GM18505 (cell line): ENCODE data around the gene BCL7A.

Source experiments
- ATAC-seq: cut with Tn5 transposase; IDR thresholded peaks from one replicate; pipeline ENCODE4 v1.9.1; 2021; ENCODE audit not compliant: unreplicated experiment
- POLR2A ChIP-seq: IDR thresholded peaks from 4 replicates; pipeline ENCODE4 v1.6.1; 2011; ENCODE audit warnings: borderline replicate concordance; ENCODE audit not compliant: insufficient read depth, insufficient read length; ENCODE audit errors: extremely low read depth

The BCL7A gene

DNA sequence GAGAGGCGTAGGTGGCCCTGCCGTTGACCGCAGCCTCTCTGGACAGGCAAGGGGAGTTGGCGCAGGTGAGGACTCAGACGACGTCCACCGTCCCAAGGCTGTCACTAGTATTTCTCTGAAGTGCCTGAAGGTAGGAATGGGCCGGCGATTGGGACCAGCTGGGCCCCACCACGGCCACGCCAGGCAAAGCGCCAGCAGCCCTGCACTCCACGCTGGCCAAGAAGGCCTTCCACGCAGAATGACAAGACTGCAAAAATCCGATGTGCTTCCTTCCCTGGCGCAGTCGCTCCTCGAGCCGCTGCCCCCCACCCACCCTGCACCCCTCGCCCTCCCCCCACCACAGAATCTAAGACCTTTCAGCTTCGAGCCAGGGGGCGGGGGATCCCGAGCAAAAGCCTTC lies 39.6 kb downstream of the BCL7A start:
- TF ChIP-seq POLR2A: no peak
- no peak for ATAC-seq

DNA sequence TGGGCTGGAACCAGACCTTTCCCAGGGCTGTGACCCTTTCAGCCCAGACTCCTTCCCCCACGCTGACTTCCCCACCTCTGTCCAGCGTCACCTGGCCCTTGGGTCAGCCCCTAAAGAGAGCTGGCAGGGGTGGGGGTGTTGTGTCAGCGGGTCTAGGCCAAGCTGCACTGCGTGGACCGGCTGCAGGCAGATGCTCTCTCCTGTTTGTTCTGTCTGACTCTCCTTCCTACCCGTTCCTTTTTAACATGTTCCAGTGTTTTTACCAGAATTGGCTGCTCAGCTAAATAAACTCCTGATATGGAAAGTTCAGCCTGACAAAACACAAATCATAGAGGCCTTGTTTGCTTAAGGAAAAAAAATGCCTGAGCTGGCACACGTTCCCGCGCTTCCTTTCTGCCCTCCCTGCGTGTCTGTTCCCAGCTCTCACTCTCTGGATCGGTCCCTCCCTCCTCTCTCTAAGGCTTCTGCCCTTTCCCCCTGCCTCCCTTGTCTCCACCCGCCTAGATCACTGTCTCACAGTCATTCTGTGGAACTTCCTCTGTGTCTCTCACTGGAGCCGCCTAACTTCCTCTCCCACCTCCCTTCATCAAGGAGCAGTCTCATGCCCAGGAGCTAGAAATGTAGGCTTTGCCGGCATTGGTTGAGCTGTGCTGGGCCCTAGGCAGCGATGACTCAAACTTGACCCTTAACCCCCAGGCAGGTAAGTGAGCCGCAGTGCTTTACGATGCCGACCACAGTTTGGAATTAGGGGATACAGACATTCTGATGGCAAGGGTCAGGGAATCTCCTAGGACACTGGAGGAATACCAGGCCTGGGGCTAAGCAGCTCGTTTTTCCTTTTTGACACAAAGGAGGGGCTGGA lies 41.4 kb downstream of the BCL7A start:
- TF ChIP-seq POLR2A: no peak
- no peak for ATAC-seq

- no peak for ATAC-seq
- no peak for TF ChIP-seq POLR2A
Measured at GRCh38 chr12:122063694-122064024, 42.0 kb downstream of the BCL7A start.

GRCh38 chr12:122064025-122064777 lies 42.5 kb downstream of the BCL7A start:
- ATAC-seq: no peak
- TF ChIP-seq POLR2A: no peak

DNA sequence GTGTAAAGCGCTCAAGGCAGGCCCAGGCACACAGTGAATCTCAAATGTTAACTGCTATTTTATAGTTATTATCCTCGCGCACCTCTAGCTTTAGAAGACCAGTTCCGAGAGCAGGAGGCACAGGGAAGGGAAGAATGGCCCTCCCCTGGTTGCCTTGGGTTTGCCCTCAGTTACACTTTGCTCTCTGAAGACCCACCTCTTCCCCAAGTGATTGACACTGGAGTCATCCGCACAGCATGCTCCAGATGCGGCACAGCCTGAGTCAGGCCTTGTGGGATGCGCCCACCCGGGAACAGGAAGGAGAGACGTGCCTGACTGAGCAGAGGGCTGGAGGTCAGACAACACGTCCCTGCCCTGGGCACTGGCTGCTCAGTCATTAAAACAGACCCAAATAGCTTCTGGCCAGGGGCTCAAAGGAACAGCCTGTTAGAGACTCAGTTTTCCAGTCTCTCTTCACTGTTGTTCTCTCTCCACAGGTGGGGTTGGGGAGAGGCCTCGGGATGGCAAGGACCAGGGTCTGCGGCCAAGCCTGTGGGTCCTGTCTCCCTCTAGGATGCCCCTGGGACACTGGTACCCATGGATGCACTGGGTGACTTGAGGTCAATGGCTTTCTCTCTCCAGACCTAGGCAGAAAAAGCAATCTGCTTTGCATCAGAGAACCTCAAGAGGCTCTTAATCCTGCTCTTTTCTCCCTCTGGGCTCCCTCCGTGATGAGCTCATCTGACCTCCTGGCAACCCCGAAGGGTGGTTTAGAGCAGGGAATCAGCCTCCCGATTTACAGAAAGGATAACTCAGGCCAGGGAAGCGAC lies 43.3 kb downstream of the BCL7A start:
- TF ChIP-seq POLR2A: no peak
- no peak for ATAC-seq

- ATAC-seq: no peak
- TF ChIP-seq POLR2A: no peak
Measured at GRCh38 chr12:122067548-122067947, 45.9 kb downstream of the BCL7A start.

GRCh38 chr12:122067966-122068365 lies 46.3 kb downstream of the BCL7A start:
- TF ChIP-seq POLR2A: no peak
- peak; percentile 71 for ATAC-seq

DNA sequence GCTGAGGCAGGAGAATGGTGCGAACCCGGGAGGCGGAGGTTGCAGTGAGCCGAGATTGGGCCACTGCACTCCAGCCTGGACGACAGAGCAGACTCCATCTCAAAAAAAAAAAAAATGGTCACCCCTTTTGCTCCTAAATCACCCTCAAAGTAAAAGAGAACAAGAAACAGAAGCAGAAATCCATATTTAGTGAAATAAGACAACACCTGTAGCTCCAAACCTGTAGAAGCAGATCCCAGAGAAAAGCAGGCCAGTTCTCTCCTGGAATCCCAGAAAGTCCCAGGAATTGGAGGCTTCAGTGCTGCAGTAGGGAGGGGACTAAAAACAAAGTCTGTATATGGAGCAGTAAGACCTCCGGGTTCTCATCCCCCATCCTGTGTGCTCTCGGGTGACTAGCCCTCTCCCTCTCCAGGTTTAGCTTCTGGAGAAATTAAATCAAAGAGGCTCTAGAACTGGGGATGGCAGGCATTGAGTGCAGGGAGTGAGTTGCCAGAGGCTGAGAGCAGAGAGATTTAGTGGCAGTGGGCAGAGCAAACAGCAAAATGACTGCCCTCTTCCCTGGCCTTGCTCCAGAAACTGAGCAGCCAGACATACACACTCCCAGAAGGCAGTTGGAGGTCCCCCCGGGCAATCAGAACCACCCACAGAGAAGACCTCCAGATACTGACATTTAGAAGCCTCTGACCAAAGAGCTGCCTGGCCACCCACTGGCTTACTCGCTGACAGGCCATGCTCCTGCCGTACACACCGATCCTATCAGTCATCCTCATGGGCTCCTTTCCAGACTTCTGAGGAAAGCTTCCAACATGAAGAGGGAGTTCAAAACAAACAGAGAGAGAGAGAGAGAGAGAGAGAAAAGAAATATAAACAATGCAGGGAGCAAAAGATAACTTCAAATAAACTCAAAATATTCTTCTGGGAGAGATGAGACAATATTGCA lies 50.6 kb downstream of the BCL7A start:
- ATAC-seq: no peak
- no peak for TF ChIP-seq POLR2A

DNA sequence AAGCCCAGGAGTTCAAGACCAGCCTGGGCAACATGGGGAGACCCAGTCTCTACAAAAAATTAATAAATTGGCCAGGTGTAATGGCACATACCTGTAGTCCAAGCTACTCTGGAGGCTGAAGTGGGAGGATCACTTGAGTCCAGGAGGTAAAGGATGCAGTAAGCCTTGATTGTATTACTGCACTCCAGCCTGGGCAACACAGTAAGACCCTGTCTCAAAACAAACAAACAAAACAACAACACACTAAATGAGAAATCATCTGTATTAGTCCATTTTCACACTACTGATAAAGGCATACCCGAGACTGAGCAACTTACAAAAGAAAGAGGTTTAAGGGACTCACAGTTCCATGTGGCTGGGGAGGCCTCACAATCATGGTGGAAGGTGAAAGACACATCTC lies 52.1 kb downstream of the BCL7A start:
- no peak for TF ChIP-seq POLR2A
- ATAC-seq: no peak

DNA sequence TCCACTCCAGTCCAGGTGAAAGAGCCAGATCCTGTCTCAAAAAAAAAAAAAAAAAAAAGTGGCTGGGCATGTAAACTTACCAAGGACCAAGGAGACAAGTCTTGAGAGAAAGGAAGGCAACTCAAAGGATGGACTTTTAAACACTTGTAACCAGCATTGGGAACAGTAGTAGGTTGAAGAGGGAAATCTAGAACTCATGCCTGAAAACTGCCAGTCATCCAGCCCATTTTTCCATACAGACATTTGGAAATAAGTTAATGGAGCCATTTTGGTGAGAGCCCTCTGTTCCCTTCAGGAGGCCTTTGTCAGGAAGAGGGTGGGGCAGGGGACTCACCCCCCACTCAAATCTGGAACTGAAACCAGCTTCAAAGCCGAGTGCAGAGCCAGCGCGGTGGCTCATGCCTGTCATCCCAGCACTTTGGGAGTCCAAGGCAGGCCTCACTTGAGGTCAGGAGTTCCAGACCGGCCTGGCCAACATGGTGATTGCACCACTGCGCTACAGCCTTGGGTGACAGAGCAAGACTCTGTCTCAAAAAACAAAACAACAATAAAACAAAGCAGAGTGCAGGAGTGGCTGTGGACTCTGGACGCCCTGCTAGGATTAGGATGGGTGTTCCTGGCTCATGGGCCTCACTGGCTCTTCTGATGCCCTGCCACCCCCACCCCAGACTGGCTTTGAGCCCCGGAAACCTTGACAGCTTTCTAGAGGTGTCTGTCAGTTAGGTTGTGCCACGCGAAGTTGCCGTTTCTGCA lies 55.2 kb downstream of the BCL7A start:
- no peak for TF ChIP-seq POLR2A
- no peak for ATAC-seq

DNA sequence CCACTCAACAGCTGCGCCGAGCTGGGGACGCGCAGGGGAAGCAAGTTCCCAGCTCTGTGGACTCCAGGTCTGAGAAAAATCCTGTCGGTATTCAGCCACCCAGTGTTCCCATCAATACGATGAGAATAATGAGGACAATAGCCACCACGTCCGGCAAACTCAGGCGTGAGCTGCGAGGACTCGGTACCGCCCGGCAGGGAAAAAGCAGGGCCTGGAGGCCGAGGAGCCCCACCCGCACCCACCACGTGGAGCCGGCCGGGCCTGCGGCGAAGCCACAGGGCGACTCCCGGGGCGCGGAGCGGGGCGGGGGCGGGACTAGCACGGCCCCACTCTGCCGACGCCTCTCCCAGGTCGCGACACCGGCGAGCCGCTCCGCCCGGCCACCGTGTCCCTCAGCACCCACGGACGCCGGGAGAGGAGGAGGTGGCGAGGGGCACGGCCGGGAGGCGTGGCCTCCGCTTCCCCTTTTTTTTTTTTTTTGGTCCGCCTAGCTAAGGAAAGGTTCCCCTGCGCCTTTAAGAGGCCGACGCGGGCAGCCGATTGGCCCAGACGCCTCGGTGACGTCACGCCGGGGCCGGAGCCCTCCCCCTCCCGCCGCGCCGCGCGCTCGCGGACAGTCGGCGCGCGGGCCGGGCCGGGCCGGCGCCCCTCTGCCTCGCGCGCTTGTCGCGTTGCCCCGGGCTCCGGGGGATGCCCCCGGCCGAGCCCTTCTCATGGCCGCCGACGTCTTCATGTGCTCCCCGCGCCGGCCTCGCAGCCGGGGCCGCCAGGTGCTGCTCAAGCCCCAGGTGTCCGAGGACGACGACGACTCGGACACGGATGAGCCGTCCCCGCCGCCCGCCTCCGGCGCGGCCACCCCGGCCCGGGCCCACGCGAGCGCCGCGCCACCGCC lies 56.7 kb downstream of the BCL7A start, which contains the start of gene MLXIP:
MLXIP (plus strand) TSS at position 616 of the 892 bp plus-strand sequence; CDS start at position 714, 98 bp downstream.
- ATAC-seq: peak; percentile 74
- TF ChIP-seq POLR2A: peak; percentile 90
